IPS-NIHi7 (cell line): Measurements from ENCODE around the gene RPUSD4.

ENCODE experiments used
- DNase-seq: peaks from one replicate; pipeline ENCODE4 v3.0.0; 2012; ENCODE audit warnings: mixed read lengths; ENCODE audit errors: extremely low spot score

The RPUSD4 gene

GRCh38 chr11:126182787-126183445 lies 28.5 kb downstream of the RPUSD4 start:
- DNase-seq, result no peak

GRCh38 chr11:126181939-126182730 lies 29.3 kb downstream of the RPUSD4 start:
- no peak for DNase-seq

- no peak for DNase-seq
Observed at GRCh38 chr11:126176853-126177470, 34.5 kb downstream of the RPUSD4 start.

GRCh38 chr11:126175393-126175792 lies 36.1 kb downstream of the RPUSD4 start:
- DNase-seq, result no peak

- no peak for DNase-seq
Observed at GRCh38 chr11:126174816-126175215, 36.6 kb downstream of the RPUSD4 start.

- DNase-seq, result no peak
Observed at GRCh38 chr11:126173257-126173656, 38.2 kb downstream of the RPUSD4 start.

GRCh38 chr11:126172596-126173038 lies 38.8 kb downstream of the RPUSD4 start:
- DNase-seq, result no peak

GRCh38 chr11:126169291-126169690 lies 42.2 kb downstream of the RPUSD4 start:
- no peak for DNase-seq

GRCh38 chr11:126167488-126167887 lies 44.0 kb downstream of the RPUSD4 start:
- DNase-seq, result no peak

- DNase-seq, result no peak
Observed at GRCh38 chr11:126166413-126166812, 45.0 kb downstream of the RPUSD4 start.

- no peak for DNase-seq
Observed at GRCh38 chr11:126165757-126166156, 45.7 kb downstream of the RPUSD4 start.

GRCh38 chr11:126165311-126165720 lies 46.1 kb downstream of the RPUSD4 start:
- no peak for DNase-seq

GRCh38 chr11:126164781-126165180 lies 46.7 kb downstream of the RPUSD4 start:
- no peak for DNase-seq

- DNase-seq, result no peak
Observed at GRCh38 chr11:126163779-126164178, 47.7 kb downstream of the RPUSD4 start.

GRCh38 chr11:126163074-126163700 lies 48.3 kb downstream of the RPUSD4 start:
- DNase-seq, result no peak

GRCh38 chr11:126162306-126163030 lies 49.0 kb downstream of the RPUSD4 start:
- DNase-seq, result no peak

- no peak for DNase-seq
Observed at GRCh38 chr11:126161023-126161391, 50.4 kb downstream of the RPUSD4 start.

- no peak for DNase-seq
Observed at GRCh38 chr11:126160345-126161022, 51.0 kb downstream of the RPUSD4 start.

- peak; percentile 70 for DNase-seq
Observed at GRCh38 chr11:126159719-126160344, 51.6 kb downstream of the RPUSD4 start.

- DNase-seq, result no peak
Observed at GRCh38 chr11:126158054-126158791, 53.2 kb downstream of the RPUSD4 start.
